Ishikawa (cell line): ENCODE results near the gene ST3GAL3.

Experiments
- CEBPB ChIP-seq: IDR thresholded peaks from 2 replicates; pipeline ENCODE4 v1.6.1; 2012
- CREB1 ChIP-seq: IDR thresholded peaks from 2 replicates; pipeline ENCODE4 v1.6.1; 2012; ENCODE audit warnings: low read depth
- EGR1 ChIP-seq: IDR thresholded peaks from 2 replicates; pipeline ENCODE4 v1.6.1; 2012
- EP300 ChIP-seq: IDR thresholded peaks from 2 replicates; pipeline ENCODE4 v1.6.1; 2012; ENCODE audit warnings: borderline replicate concordance
- FOXM1 ChIP-seq: IDR thresholded peaks from 2 replicates; pipeline ENCODE4 v1.6.1; 2012; ENCODE audit warnings: low read depth, borderline replicate concordance
- NFIC ChIP-seq: IDR thresholded peaks from 2 replicates; pipeline ENCODE4 v1.6.1; 2012
- RAD21 ChIP-seq: IDR thresholded peaks from 2 replicates; pipeline ENCODE4 v1.6.1; 2012; ENCODE audit warnings: low read depth
- REST ChIP-seq: IDR thresholded peaks from 2 replicates; pipeline ENCODE4 v1.6.1; 2012; ENCODE audit warnings: low read depth, mild to moderate bottlenecking
- TAF1 ChIP-seq: IDR thresholded peaks from 2 replicates; pipeline ENCODE4 v1.6.1; 2012; ENCODE audit warnings: low read depth, mild to moderate bottlenecking
- TCF12 ChIP-seq: IDR thresholded peaks from 2 replicates; pipeline ENCODE4 v1.6.1; 2012; ENCODE audit warnings: low read depth
- TEAD4 ChIP-seq: IDR thresholded peaks from 2 replicates; pipeline ENCODE4 v1.6.1; 2012
- USF1 ChIP-seq: IDR thresholded peaks from 2 replicates; pipeline ENCODE4 v1.6.1; 2012
- YY1 ChIP-seq: IDR thresholded peaks from 2 replicates; pipeline ENCODE4 v1.6.1; 2012; ENCODE audit warnings: low read depth
- ZBTB7A ChIP-seq: IDR thresholded peaks from 2 replicates; pipeline ENCODE4 v1.6.1; 2012; ENCODE audit warnings: low read depth
- TF ChIP-seq, protein P1 (sequence below): IDR thresholded peaks from 2 replicates; pipeline ENCODE4 v1.6.1; 2012

The ST3GAL3 gene

DNA sequence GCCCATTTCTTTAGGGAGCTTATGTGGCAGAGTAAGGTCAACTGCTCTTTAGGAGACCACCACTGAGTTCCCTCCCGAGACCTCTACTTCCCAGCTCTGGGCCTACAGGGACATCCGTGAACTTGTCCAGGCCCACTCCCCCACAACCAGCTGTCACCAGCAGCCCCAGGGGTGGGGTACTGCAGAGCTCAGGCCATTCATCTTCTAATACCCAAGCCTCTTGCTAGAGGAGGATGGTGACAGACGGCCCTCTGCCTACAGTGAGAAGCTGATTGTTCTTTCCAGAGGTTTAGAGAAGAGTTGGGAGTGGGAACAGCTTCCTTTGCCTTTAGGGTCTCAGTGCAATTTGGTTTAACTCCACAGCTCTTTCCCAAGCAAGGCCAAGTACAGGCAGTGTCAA, 193.1 kb downstream of the ST3GAL3 start:
- no peak for TF ChIP-seq TEAD4
- no peak for TF ChIP-seq CREB1
- TF ChIP-seq USF1: no peak
- no peak for TF ChIP-seq CEBPB
- no peak for TF ChIP-seq REST
- no peak for TF ChIP-seq FOXM1
- no peak for TF ChIP-seq YY1
- TF ChIP-seq, protein P1, sequence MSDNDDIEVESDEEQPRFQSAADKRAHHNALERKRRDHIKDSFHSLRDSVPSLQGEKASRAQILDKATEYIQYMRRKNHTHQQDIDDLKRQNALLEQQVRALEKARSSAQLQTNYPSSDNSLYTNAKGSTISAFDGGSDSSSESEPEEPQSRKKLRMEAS: no peak

DNA sequence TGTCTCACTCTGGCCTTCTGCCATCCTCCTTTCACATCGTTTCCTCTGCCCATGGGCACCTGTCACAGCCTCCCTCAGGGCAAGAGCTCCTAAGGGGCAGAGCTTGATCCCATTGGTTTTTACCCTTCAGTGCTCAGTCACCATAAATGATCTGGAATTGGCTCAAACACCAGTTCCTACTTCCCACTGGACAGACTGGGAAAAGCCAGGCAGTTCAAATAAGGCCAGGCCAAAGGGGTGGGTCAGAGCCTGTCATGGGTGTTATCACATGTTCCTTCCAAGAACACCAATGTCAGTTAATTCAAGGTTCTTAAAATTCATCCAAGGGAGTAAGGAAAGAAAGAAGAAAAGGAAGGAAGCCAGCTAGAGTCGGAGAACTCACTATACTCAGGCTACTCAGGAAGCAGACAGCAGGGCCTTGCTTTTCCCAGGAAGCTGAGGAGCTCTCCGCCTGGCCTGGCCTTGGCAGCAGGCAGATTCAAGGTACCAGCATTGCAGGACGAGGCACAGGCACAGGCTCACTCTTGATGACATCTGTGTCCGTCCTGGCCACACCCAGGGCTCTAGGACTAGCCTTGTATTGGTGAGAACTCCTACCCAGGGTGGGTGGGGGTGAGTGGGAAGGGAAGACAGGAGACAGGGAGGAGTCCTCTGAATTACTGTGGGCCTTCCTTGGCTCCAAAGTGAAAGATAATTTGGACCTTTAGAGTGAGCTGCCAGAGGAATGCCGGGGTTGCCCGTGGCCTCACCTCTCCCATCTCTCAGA, 194.0 kb downstream of the ST3GAL3 start:
- no peak for TF ChIP-seq FOXM1
- TF ChIP-seq NFIC: no peak
- no peak for TF ChIP-seq CEBPB
- no peak for TF ChIP-seq ZBTB7A
- TF ChIP-seq EGR1: no peak
- no peak for TF ChIP-seq USF1
- TF ChIP-seq TAF1: no peak
- no peak for TF ChIP-seq EP300
- TF ChIP-seq YY1: no peak
- TF ChIP-seq, protein P1: no peak

DNA sequence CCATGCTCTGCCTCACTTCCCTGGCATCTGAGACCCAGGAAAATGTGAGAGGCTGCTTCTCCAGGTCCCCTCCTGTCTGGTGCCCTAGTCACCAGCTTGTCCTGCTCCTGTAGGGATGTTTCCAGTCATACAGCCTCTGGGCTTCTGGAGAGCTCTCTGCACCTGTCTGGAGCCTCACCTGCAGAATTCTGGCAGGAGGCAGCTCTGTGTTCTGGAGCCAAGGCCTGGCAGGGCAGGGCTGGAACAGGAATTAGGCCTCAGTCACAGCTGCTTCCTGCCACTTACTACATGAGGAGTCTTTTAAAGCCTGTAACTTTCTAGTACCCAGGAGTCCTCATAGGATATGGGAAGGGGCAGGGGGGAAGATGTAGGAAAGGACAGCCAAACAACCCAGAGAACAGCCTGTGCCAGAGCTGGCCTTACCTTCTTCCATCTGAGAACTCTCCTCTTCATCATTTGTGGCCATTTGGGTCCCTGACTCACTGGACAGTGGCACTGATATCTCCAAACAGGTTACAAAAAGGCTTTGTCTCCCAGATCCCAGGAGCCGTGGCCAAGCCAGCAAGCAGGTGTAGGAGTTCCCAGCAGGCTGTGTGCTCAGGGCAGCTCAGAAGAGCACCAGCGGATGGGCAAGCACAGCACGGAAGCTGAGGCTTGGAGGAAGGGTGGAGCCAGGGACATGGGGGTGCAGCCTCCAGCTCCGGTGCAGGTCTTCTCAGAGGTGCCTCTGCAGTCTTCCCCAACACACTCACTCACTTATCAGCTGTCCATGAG, 194.9 kb downstream of the ST3GAL3 start:
- TF ChIP-seq TCF12 (no peak), CEBPB (no peak), YY1 (no peak), REST (no peak), NFIC (no peak), TEAD4 (no peak), ZBTB7A (no peak), RAD21 (no peak), EGR1 (no peak), EP300 (no peak), CREB1 (no peak)

GRCh38 chr1:43904660-43905551, 197.6 kb downstream of the ST3GAL3 start:
- TF ChIP-seq TCF12 (no peak), CREB1 (no peak), RAD21 (no peak), ZBTB7A (no peak), YY1 (no peak), FOXM1 (no peak), EP300 (no peak), CEBPB (no peak), USF1 (no peak), EGR1 (no peak), TEAD4 (no peak), REST (no peak), NFIC (no peak)
- TF ChIP-seq, protein P1: no peak
